HG03442 (cell line): ENCODE data around the gene NDRG2.
A peak's percentile ranks its signal among the peaks of the same experiment; 100 is the strongest.

ENCODE experiments used
- ATAC-seq: cut with Tn5 transposase; IDR thresholded peaks from one replicate; pipeline ENCODE4 v1.9.1; 2021; ENCODE audit warnings: mild to moderate bottlenecking, moderate library complexity; ENCODE audit not compliant: unreplicated experiment

NDRG2 gene

DNA sequence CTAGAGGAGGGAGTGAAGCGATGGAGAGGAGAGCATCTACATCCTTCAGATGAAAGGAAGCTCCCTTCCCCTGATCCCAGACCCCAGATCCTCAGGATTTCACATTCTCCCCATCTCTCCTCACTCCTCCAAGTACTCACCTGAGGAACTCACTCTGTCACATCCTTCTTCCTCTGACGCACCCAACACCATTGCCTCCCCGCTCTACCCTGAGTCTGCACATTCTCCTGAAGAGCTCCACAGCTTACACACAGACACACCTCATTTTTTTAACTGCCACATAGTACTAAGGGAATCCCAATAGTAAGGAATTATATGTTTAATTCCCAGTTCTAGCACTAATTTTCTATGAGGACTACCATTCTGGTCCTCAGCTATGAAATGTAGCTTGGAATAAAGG lies 51.4 kb downstream of the NDRG2 start:
- no peak for ATAC-seq

DNA sequence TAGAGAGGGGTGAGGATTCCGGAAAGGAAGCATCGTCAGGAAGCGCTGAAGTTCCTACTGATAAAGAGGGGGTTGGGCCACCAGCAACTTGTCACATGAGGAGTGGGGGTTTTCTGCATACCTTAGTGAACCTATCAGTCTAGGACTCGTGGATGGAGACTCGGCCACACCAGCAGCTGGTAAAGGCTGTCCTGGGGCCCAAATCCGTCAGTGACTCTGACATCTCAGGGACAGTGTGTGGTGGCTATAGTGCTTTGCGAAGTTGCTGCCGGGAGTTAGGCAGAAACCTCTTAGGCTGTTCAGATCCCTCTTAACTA lies 53.2 kb downstream of the NDRG2 start:
- no peak for ATAC-seq

DNA sequence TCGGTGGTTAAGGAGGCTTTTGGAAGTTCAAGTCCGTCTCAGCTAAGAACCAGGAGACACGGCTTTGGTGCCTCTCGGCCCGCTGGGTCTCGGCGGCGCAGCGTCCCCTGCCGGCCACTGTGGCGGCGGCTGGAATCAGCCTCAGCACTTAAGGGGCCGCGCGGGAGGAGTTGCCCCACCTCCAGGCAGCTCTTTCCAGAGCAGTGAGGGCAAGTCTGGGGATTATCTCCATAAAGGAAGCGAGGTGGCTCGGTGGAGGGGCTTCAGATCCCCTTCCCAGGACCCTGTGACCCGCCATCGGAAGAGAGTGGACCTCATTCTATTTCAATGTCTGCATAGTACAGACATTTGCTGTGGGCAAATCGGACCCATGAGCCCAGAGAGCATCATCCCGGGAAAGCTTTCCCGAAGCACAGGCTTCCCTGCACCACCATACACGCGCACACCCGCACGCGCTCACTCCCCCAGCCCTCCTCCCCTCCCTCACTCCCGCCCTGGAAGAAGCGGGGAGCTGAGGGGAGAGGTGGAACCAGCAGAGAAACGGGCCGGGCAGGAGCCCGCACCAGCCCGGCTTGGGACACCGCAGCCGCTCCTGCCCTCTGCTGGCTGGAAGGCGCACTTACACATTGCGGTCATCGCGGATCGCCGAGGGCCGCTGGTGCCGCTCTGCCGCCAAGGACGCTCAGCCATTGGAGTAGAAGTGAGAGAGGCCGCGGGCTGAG lies 53.7 kb downstream of the NDRG2 start:
- peak; percentile 93 for ATAC-seq

DNA sequence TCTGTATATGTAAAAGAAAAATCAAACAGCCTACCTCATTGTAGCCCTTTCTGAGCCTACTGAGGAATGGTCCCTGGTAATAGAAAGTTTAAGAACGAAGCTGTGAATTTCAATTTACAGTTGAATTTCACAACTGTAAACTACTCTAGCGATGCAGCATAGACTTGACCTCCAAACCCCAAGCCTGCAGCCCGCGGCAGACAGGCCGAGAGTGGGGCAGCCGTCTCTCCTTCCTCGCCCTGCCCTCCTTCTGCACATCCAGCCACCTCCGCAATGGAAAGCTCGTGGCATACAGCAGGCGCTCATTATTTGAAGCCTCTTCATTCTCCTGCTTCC lies 54.2 kb downstream of the NDRG2 start:
- ATAC-seq: peak; percentile 14

DNA sequence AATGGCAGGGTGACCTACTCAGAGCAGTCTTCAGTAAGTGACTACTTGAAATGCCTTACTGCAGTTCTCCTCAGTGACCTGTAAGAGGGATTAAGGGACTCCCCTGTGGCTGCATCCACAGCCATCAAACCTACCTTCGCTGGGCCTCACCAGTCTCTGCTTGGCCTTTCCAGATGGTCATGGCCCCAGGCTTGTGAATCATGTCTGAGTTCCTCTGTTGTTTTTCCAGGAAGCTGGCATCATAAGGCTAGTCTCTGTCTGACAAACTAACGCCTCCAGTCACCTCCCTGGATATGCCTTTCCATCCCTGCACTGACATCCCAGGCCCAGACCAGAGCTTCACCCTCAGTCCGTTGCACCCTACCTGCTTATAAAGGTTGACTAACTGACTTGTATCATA lies 55.5 kb downstream of the NDRG2 start:
- ATAC-seq: no peak
